Erythroblast (primary cell): ENCODE results near the gene DMPK.

Source experiments
- GATA1 ChIP-seq: IDR thresholded peaks from 2 replicates; pipeline ENCODE4 v1.6.1; 2011; ENCODE audit warnings: low read depth, mild to moderate bottlenecking, control low read depth, low read length, moderate library complexity
- POLR2A ChIP-seq: IDR thresholded peaks from 2 replicates; pipeline ENCODE4 v1.6.1; 2011; ENCODE audit warnings: mild to moderate bottlenecking, low read length

DNA sequence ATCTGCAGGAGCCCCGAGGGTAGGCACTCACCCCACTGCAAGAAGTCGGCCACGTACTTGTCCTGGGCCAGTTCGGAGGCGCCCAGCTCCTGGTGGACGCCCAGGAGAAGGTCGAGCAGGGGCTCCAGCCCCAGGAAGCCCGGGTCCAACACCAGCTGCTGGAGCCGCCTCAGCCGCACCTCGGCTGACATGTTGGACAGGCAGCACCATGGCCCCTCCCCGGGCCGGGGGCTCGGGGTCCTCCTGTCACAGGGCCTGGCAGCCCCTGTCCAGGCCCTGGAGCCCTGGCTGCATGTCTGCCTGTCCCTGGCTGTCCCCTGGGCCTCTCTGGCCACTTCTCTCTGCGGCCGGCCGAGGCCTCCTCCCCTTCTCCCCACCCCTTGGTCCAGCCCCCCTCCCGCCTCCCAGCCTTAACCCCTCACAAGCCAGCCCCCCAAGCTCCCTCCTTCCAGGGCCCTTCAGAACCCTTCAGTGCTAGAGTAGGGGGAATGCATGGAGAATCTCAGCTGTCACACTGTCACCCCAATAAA lies at the start of gene DMPK:
- no peak for TF ChIP-seq POLR2A
- no peak for TF ChIP-seq GATA1
